Measurements from ENCODE around the gene PHKA2. TPM values are rescaled to one million over a fixed set of nuclear protein-coding genes. Genes with fewer than 3 reads are reported as not detected.

PHKA2 gene
- total RNA-seq, 1 donor from 2014 or later, result 18.1 TPM

GRCh38 chrX:18887825-18888212 lies 96.1 kb downstream of the PHKA2 start:
- no peak for DNase-seq (ENCODE audit: low read depth)
- no peak for TF ChIP-seq CTCF (IDR thresholded peaks at IDR 0.05; ENCODE audit: insufficient read depth, low read length, poor library complexity, severe bottlenecking)
- no peaks in the 10 kb centered on the region for H3K27me3 ChIP-seq (ENCODE audit: control insufficient read depth, insufficient read depth, low read length)

GRCh38 chrX:18887177-18887824 lies 96.6 kb downstream of the PHKA2 start:
- Histone ChIP-seq H3K27me3 (ENCODE audit: control insufficient read depth, insufficient read depth, low read length) (no peaks in the 10 kb centered on the region), H3K4me3 (ENCODE audit: low read depth, low read length) (no peak overlapping the region), H3K36me3 (ENCODE audit: control insufficient read depth, insufficient read depth, low read length) (no peaks in the 10 kb centered on the region)
- TF ChIP-seq CTCF (IDR thresholded peaks at IDR 0.05; ENCODE audit: insufficient read depth, low read length, poor library complexity, severe bottlenecking), result no peak
- no peak for DNase-seq (ENCODE audit: low read depth)

More at GRCh38 chrX:18887825-18888212, 96.1 kb downstream of the PHKA2 start:
- Histone ChIP-seq H3K36me3 (ENCODE audit: control insufficient read depth, insufficient read depth, low read length) (no peaks in the 10 kb centered on the region), H3K4me3 (ENCODE audit: low read depth, low read length) (no peak overlapping the region)

DNA sequence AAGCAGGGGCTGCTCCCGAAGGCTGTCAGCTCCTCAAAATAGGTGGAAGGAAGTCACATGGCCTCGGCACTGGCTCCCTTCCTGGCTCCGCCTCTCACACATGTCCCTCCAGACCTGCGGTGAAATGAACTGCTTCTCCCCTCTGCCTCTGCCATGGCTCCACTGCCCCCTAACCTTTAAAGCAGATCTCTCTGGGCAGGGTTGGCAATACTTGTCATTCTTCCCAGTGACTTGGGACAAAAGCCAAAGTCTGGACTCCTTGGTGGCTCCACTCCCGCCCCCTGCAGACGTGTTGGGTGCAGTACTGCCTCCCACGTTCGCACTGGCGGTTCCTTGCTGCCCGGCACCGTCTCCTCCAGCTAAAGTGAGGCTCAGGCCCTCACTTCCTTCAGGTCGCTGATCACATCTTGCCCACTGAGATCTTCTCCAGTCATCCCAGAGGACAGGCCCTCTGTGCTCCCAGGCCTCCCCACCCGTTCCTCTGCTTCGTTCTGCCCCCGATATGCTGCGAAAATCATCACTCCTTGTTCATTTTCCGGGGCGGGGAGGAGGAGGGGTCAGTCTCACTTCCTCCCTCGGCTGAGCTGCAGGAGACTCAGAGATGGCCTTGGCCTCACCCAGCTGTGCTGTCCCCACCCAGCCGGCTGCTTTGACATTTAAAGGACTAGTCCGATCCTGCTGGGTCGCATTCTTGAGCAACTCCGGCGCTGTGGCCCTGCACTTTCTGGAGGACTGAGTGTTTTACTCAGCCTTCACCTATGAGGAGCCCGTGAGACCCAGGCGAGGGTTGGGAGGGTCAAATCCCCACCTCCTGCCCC lies 97.4 kb downstream of the PHKA2 start:
- H3K27me3 ChIP-seq (ENCODE audit: control insufficient read depth, insufficient read depth, low read length), result no peaks in the 10 kb centered on the region
- DNase-seq (ENCODE audit: low read depth), result no peak
- no peaks in the 10 kb centered on the region for H3K36me3 ChIP-seq (ENCODE audit: control insufficient read depth, insufficient read depth, low read length)
- H3K4me3 ChIP-seq (ENCODE audit: low read depth, low read length), result peak overlapping the region; percentile 11
- TF ChIP-seq CTCF (IDR thresholded peaks at IDR 0.05; ENCODE audit: insufficient read depth, low read length, poor library complexity, severe bottlenecking), result peak; percentile 57

GRCh38 chrX:18886005-18886343 lies 97.9 kb downstream of the PHKA2 start:
- no peaks in the 10 kb centered on the region for H3K27me3 ChIP-seq (ENCODE audit: control insufficient read depth, insufficient read depth, low read length)
- peak overlapping the region; percentile 11 for H3K4me3 ChIP-seq (ENCODE audit: low read depth, low read length)
- no peaks in the 10 kb centered on the region for H3K36me3 ChIP-seq (ENCODE audit: control insufficient read depth, insufficient read depth, low read length)
- no peak for TF ChIP-seq CTCF (IDR thresholded peaks at IDR 0.05; ENCODE audit: insufficient read depth, low read length, poor library complexity, severe bottlenecking)
- DNase-seq (ENCODE audit: low read depth), result no peak

GRCh38 chrX:18885328-18886004 lies 98.4 kb downstream of the PHKA2 start:
- Histone ChIP-seq H3K27me3 (ENCODE audit: control insufficient read depth, insufficient read depth, low read length) (no peaks in the 10 kb centered on the region), H3K36me3 (ENCODE audit: control insufficient read depth, insufficient read depth, low read length) (no peaks in the 10 kb centered on the region), H3K4me3 (ENCODE audit: low read depth, low read length) (no peak overlapping the region)
- DNase-seq (ENCODE audit: low read depth), result no peak
- TF ChIP-seq CTCF (IDR thresholded peaks at IDR 0.05; ENCODE audit: insufficient read depth, low read length, poor library complexity, severe bottlenecking), result no peak

All from kidney epithelial cell (primary cell).